BE2C (cell line): ENCODE data around the gene CRTC3.

ENCODE experiments used
- DNase-seq: peaks from one replicate; pipeline ENCODE4 v3.0.0-alpha.2; 2020
- H3K27me3 ChIP-seq: fragments of 250-450 bp; sonication (Bioruptor Pico); 2 replicates; pipeline ENCODE4 v1.5.1; 2020; ENCODE audit warnings: mild to moderate bottlenecking
- H3K36me3 ChIP-seq: fragments of 250-450 bp; sonication (Bioruptor Pico); 2 replicates; pipeline ENCODE4 v1.5.1; 2020; ENCODE audit warnings: mild to moderate bottlenecking
- H3K4me1 ChIP-seq: fragments of 250-450 bp; sonication (Bioruptor Pico); 2 replicates; pipeline ENCODE4 v1.5.1; 2020
- H3K4me3 ChIP-seq: 2 replicates; pipeline ENCODE4 v1.5.1; 2011; ENCODE audit warnings: low read depth, low read length
- H3K9me3 ChIP-seq: fragments of 250-450 bp; sonication (Bioruptor Pico); 2 replicates; pipeline ENCODE4 v1.5.1; 2020
- TF ChIP-seq, protein P1 (sequence below): IDR thresholded peaks from 2 replicates; pipeline ENCODE4 v1.5.1; 2012; ENCODE audit warnings: mild to moderate bottlenecking, low read depth, low read length

The CRTC3 gene

GRCh38 chr15:90645873-90646575 is 116.3 kb downstream of the CRTC3 start:
- Histone ChIP-seq H3K36me3 (peaks cover 8% of the 10 kb centered on the region), H3K4me3 (no peak overlapping the region), H3K4me1 (peaks cover 3% of the 10 kb centered on the region), H3K27me3 (no peaks in the 10 kb centered on the region), H3K9me3 (no peaks in the 10 kb centered on the region)
- no peak for DNase-seq
- TF ChIP-seq, protein P1, sequence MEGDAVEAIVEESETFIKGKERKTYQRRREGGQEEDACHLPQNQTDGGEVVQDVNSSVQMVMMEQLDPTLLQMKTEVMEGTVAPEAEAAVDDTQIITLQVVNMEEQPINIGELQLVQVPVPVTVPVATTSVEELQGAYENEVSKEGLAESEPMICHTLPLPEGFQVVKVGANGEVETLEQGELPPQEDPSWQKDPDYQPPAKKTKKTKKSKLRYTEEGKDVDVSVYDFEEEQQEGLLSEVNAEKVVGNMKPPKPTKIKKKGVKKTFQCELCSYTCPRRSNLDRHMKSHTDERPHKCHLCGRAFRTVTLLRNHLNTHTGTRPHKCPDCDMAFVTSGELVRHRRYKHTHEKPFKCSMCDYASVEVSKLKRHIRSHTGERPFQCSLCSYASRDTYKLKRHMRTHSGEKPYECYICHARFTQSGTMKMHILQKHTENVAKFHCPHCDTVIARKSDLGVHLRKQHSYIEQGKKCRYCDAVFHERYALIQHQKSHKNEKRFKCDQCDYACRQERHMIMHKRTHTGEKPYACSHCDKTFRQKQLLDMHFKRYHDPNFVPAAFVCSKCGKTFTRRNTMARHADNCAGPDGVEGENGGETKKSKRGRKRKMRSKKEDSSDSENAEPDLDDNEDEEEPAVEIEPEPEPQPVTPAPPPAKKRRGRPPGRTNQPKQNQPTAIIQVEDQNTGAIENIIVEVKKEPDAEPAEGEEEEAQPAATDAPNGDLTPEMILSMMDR, result no peak

DNA sequence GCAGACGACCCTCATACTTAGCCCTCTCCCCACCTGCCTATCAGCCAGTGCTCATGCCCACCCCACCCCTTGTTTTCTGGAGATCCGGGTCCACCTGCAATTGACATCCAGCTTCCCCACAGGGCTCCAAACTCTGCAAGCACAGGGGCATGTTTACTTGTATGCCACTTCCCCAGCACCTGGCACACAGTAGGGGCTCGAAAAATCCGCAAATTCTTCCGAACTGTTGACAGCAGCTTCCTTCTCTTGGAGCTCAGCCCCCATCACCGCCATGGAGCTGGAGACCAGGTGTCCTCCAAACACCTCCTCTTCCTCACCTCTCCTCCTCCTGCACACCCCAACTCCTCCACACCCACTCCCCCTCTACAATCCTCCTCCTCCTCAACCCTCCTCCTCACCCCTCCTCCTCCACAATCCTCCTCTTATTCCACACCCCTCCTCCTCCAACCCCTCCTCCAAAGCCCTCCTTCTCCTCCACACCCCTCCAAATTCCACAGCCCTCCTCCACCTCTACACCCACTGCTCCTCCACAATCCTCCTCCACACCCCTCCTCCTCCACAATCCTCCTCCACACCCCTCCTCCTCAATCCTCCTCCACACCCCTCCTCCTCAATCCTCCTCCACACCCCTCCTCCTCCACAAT is 117.1 kb downstream of the CRTC3 start:
- TF ChIP-seq, protein P1, result no peak
- Histone ChIP-seq H3K4me3 (no peak overlapping the region), H3K27me3 (no peaks in the 10 kb centered on the region), H3K36me3 (peaks cover 8% of the 10 kb centered on the region), H3K9me3 (no peaks in the 10 kb centered on the region), H3K4me1 (peaks cover 3% of the 10 kb centered on the region)
- no peak for DNase-seq

DNA sequence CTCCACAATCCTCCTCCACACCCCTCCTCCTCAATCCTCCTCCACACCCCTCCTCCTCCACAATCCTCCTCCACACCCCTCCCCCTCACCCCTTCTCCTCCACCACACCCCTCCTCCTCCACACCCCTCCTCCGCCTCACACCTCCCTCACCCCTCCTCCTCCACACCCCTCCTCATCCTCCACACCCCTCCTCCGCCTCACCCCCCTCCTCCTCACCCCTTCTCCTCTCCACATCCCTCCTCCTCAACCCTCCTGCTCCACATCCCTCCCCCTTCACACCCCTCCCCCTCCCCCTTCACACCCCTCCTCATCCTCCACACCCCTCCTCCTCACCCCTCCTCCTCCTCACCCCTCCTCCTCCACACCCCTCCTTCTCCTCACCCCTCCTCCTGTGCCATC is 117.6 kb downstream of the CRTC3 start:
- no peaks in the 10 kb centered on the region for H3K27me3 ChIP-seq
- no peak overlapping the region for H3K4me3 ChIP-seq
- no peaks in the 10 kb centered on the region for H3K9me3 ChIP-seq
- peaks cover 6% of the 10 kb centered on the region for H3K36me3 ChIP-seq
- TF ChIP-seq, protein P1, result no peak
- H3K4me1 ChIP-seq, result peaks cover 3% of the 10 kb centered on the region
- DNase-seq, result no peak

DNA sequence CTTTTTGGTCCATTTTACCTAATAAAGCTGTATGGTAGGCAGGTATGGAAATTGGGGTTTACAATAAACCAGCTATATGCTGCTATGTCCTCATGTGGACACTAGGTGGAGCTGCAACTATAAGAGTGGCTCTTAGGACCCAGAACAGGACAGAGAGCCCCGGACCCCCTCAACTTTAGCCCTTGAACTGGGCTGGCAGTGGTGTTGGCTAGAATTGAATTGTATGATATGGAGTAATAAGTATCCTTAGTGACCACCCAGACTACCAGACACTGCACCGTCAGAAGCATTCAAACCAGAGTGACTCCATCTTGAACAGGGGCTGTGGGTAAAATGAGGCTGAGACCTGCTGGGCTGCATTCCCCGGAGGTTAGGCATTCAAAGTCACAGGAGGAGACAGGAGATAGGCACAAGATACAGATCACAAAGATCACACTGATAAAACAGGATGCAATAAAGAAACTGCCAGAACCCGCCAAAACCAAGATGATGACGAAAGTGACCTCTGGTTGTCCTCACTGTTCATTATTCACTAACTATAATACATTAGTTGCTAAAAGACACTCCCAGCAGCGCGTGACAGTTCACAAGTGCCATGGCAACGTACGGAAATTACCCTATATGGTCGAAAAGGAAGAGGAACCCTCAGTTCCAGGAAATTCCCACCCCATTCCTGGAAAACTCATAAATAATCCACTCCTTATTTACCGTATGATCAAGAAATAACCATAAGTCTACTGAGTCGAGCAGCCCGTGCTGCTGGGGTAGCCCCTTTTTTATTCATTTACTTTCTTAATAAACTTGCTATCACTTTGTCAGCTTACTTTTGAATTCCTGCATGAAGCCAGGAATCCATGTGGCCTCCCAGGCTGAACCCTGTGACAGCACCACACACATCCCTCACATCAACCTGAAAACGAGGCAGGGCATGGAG is 118.7 kb downstream of the CRTC3 start:
- no peaks in the 10 kb centered on the region for H3K36me3 ChIP-seq
- peak; percentile 66 for DNase-seq
- H3K4me1 ChIP-seq, result peaks cover 3% of the 10 kb centered on the region
- H3K27me3 ChIP-seq, result no peaks in the 10 kb centered on the region
- H3K4me3 ChIP-seq, result no peak overlapping the region
- no peaks in the 10 kb centered on the region for H3K9me3 ChIP-seq
- TF ChIP-seq, protein P1, result peak; percentile 94

GRCh38 chr15:90650117-90650955 is 120.6 kb downstream of the CRTC3 start:
- H3K36me3 ChIP-seq, result no peaks in the 10 kb centered on the region
- H3K27me3 ChIP-seq, result no peaks in the 10 kb centered on the region
- DNase-seq, result no peak
- H3K4me3 ChIP-seq, result no peak overlapping the region
- TF ChIP-seq, protein P1, result no peak
- no peaks in the 10 kb centered on the region for H3K9me3 ChIP-seq
- H3K4me1 ChIP-seq, result peaks cover 3% of the 10 kb centered on the region
